Measurements from ENCODE around the gene BAHCC1.

GRCh38 chr17:81492706-81493105 is 97.4 kb downstream of the BAHCC1 start:
- TF ChIP-seq CTCF (IDR thresholded peaks at IDR 0.05; ENCODE audit: extremely low read depth in 1 of 2, insufficient read depth in 1 of 2, low read depth in 1 of 2, low read length in 2 of 2) (no peak), POLR2AphosphoS5 (IDR thresholded peaks at IDR 0.05; ENCODE audit: insufficient read depth, low read depth, low read length) (no peak), EZH2 (IDR thresholded peaks at IDR 0.05; ENCODE audit: borderline replicate concordance, low read depth, low read length, severe bottlenecking) (no peak)

Measured in endothelial cell of umbilical vein (primary cell).